Measurements from ENCODE around the gene ERGIC2. TPM values are rescaled to one million over a fixed set of nuclear protein-coding genes. Genes with fewer than 3 reads are reported as not detected.

Gene ERGIC2
- total and polyA plus RNA-seq, 9 of the 15 experiments (the other 6 are each of a cell fraction or from before 2014, with no cell fraction given), result 24.1 to 180 (median 75.7) TPM

GRCh38 chr12:29291226-29291625 lies 89.7 kb downstream of the ERGIC2 start (continued):
- TF ChIP-seq GTF3C2 (IDR thresholded peaks at IDR 0.05; ENCODE audit: borderline replicate concordance, extremely low read depth, insufficient read length) (no peak), YY1 (IDR thresholded peaks at IDR 0.05; ENCODE audit: borderline replicate concordance in 1 of 3, control insufficient read depth in 1 of 3, extremely low read depth in 1 of 3, insufficient read depth in 3 of 3, insufficient read length in 1 of 3, insufficient replicate concordance in 2 of 3, low read depth in 1 of 3, low read length in 2 of 3) (no peak), NONO (IDR thresholded peaks at IDR 0.05; ENCODE audit: low read depth in 2 of 2, low read length in 1 of 2) (no peak), CHAMP1 (IDR thresholded peaks at IDR 0.05) (no peak), U2AF1 (optimal IDR thresholded peaks at IDR 0.05; ENCODE audit: low read depth, low read length) (no peak)
